GM06990 (cell line): ENCODE results near the gene DHRS7B.

ENCODE experiments used
- DNase-seq: peaks from one replicate; pipeline ENCODE4 v3.0.0-alpha.2; 2011; ENCODE audit not compliant: insufficient read length; ENCODE audit errors: extremely low read depth
- H3K27me3 ChIP-seq: replicated peaks from 2 replicates; pipeline ENCODE4 v1.6.0; 2011; ENCODE audit warnings: low read length; ENCODE audit not compliant: control insufficient read depth, insufficient read depth
- H3K36me3 ChIP-seq: 2 replicates; pipeline ENCODE4 v1.5.1; 2011; ENCODE audit warnings: low read length; ENCODE audit not compliant: control insufficient read depth, insufficient read depth
- H3K4me3 ChIP-seq: replicated peaks from 2 replicates; pipeline ENCODE4 v1.5.1; 2011; ENCODE audit warnings: low read depth, mild to moderate bottlenecking, control low read depth, low read length
- TF ChIP-seq, protein P1 (sequence below): IDR thresholded peaks from 2 replicates; pipeline ENCODE4 v1.5.1; 2011; ENCODE audit warnings: low read length, control low read depth, mild to moderate bottlenecking, inconsistent platforms; ENCODE audit not compliant: insufficient read depth, poor library complexity, severe bottlenecking

Gene DHRS7B

GRCh38 chr17:21198411-21198810 lies 71.6 kb downstream of the DHRS7B start:
- H3K36me3 ChIP-seq, result peaks cover 12% of the 10 kb centered on the region

DNA sequence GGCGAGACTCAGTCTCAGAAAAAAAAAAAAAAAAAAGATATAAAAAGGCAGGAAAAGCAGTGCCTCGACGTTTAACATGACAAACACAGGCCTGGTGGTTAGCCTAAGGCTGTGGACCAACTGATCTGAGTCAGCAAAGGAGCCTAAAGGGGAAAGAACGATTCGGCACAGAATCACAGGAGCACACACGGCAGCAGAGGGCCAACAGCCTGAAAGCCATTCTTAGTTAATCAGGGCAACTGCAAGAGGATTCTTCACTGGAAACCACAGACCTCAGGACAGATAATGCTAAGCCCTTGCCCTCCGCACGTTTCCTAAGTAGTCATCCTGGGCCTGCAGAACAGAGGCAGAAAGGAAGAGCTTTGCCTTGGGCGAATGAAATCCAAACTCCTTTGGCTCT lies 72.5 kb downstream of the DHRS7B start:
- Histone ChIP-seq H3K4me3 (no peak overlapping the region), H3K36me3 (peaks cover 12% of the 10 kb centered on the region), H3K27me3 (no peaks in the 10 kb centered on the region)
- TF ChIP-seq, protein P1, sequence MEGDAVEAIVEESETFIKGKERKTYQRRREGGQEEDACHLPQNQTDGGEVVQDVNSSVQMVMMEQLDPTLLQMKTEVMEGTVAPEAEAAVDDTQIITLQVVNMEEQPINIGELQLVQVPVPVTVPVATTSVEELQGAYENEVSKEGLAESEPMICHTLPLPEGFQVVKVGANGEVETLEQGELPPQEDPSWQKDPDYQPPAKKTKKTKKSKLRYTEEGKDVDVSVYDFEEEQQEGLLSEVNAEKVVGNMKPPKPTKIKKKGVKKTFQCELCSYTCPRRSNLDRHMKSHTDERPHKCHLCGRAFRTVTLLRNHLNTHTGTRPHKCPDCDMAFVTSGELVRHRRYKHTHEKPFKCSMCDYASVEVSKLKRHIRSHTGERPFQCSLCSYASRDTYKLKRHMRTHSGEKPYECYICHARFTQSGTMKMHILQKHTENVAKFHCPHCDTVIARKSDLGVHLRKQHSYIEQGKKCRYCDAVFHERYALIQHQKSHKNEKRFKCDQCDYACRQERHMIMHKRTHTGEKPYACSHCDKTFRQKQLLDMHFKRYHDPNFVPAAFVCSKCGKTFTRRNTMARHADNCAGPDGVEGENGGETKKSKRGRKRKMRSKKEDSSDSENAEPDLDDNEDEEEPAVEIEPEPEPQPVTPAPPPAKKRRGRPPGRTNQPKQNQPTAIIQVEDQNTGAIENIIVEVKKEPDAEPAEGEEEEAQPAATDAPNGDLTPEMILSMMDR, result no peak
- DNase-seq, result no peak

More at GRCh38 chr17:21198411-21198810, 71.6 kb downstream of the DHRS7B start:
- no peak overlapping the region for H3K4me3 ChIP-seq
- no peaks in the 10 kb centered on the region for H3K27me3 ChIP-seq
- no peak for DNase-seq
- TF ChIP-seq, protein P1, result no peak

DNA sequence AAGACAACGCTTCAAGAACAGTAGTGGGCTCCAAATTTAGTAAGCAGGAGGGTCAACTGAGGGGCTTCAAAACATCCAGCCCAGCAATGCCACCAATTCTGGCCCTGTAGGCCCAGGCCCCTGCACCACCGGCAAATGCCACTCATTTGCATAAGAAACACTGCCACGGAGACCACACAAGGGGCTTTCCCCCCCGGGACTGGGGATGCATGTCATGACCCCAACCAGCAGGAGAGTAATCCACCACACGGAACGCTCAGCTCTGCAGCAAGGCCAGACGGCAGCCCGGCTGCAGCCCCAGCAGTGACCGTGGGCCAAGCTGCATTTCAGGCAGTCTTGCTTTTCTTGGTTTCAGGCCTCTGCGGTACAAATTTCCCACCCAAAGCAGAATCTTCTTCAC lies 73.1 kb downstream of the DHRS7B start:
- H3K27me3 ChIP-seq, result no peaks in the 10 kb centered on the region
- H3K36me3 ChIP-seq, result peaks cover 11% of the 10 kb centered on the region
- H3K4me3 ChIP-seq, result no peak overlapping the region
- no peak for DNase-seq
- TF ChIP-seq, protein P1, result no peak

- Histone ChIP-seq H3K27me3 (no peaks in the 10 kb centered on the region), H3K4me3 (no peak overlapping the region), H3K36me3 (peaks cover 11% of the 10 kb centered on the region)
- no peak for DNase-seq
- TF ChIP-seq, protein P1, result no peak
These were observed 74.0 kb downstream of the DHRS7B start for GRCh38 chr17:21200590-21201297.

- Histone ChIP-seq H3K4me3 (no peak overlapping the region), H3K36me3 (peaks cover 11% of the 10 kb centered on the region), H3K27me3 (no peaks in the 10 kb centered on the region)
- DNase-seq, result no peak
- TF ChIP-seq, protein P1, result no peak
These were observed 74.5 kb downstream of the DHRS7B start for GRCh38 chr17:21201298-21201595.

DNA sequence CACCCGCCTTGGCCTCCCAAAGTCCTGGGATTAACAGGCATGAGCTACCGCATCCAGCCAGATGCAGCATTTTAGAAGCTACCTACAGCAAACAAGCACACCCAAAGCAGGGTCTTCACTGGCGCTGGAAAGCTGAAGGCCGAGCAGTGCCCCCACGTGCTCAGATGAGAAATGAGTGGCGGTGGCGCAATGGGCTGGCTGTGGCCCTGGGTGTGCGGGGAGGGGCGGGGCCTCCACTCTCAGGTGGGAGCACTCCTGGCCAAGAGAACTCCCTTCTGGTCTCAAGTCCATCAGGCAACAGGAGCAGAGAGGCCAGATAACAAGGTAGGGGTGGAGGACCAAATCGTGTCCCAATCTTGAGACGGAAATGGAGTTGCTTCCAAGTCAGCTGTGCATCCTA lies 75.1 kb downstream of the DHRS7B start:
- TF ChIP-seq, protein P1, result no peak
- no peak for DNase-seq
- H3K27me3 ChIP-seq, result no peaks in the 10 kb centered on the region
- H3K4me3 ChIP-seq, result no peak overlapping the region
- H3K36me3 ChIP-seq, result peaks cover 11% of the 10 kb centered on the region
